ENCODE data around the gene SYNDIG1. TPM values are rescaled to one million over a fixed set of nuclear protein-coding genes. Genes with fewer than 3 reads are reported as not detected.

Gene SYNDIG1
- total RNA-seq, 1 experiment from 2014 or later, result not detected

- Histone ChIP-seq H2AFZ (ENCODE audit: low read length) (no peak overlapping the region), H3K9me2 (replicated peaks; ENCODE audit: low read length) (no peaks in the 10 kb centered on the region), H3K27me3 (ENCODE audit: low read length) (peaks cover 66% of the 10 kb centered on the region), H3F3A (ENCODE audit: low read length, unreplicated experiment) (no peaks in the 10 kb centered on the region), H4K20me1 (ENCODE audit: low read length) (no peaks in the 10 kb centered on the region), H3K79me2 (ENCODE audit: low read length) (no peaks in the 10 kb centered on the region), H3K4me1 (ENCODE audit: insufficient read depth, low read length) (no peaks in the 10 kb centered on the region), H3K4me2 (ENCODE audit: low read length) (no peak overlapping the region), H3K9me3 (ENCODE audit: low read length) (no peaks in the 10 kb centered on the region), H3K36me3 (ENCODE audit: low read depth, low read length) (no peaks in the 10 kb centered on the region), H3K4me3 (ENCODE audit: low read length) (no peak overlapping the region), H3K9ac (ENCODE audit: low read length) (no peak overlapping the region), H3K27ac (ENCODE audit: low read length) (no peak overlapping the region)
- intact Hi-C loops (cut with micrococcal nuclease), result no loop called here
- TF ChIP-seq CTCF (conservative IDR thresholded peaks at IDR 0.05; ENCODE audit: low read depth, low read length) (no peak), EZH2phosphoT487 (IDR thresholded peaks at IDR 0.05; ENCODE audit: borderline replicate concordance, low read length) (no peak), EZH2 (IDR thresholded peaks at IDR 0.05; ENCODE audit: low read length, unreplicated experiment) (no peak)
- BruUV-seq (replicated peaks), result no TSS peak
- ATAC-seq (no peak), DNase-seq (no peak)
- ChIA-PET POLR2A (ENCODE audit: unreplicated experiment) (no interaction called here), CTCF (no interaction called here)
Observed at GRCh38 chr20:24491041-24491756, 21.8 kb downstream of the SYNDIG1 start.

- H3K36me3 ChIP-seq (ENCODE audit: low read depth, low read length), result no peaks in the 10 kb centered on the region
- H3K4me2 ChIP-seq (ENCODE audit: low read length), result no peak overlapping the region
- BruUV-seq (replicated peaks), result no TSS peak
- DNase-seq, result no peak
- H3K9me2 ChIP-seq (replicated peaks; ENCODE audit: low read length), result no peaks in the 10 kb centered on the region
- no peak overlapping the region for H3K9ac ChIP-seq (ENCODE audit: low read length)
- POLR2A ChIA-PET (ENCODE audit: unreplicated experiment), result no interaction called here
- H3K4me3 ChIP-seq (ENCODE audit: low read length), result no peak overlapping the region
- no peak overlapping the region for H3K27ac ChIP-seq (ENCODE audit: low read length)
- H3K27me3 ChIP-seq (ENCODE audit: low read length), result peaks cover 67% of the 10 kb centered on the region
- no peak for ATAC-seq
- H2AFZ ChIP-seq (ENCODE audit: low read length), result no peak overlapping the region
- no peaks in the 10 kb centered on the region for H3K4me1 ChIP-seq (ENCODE audit: insufficient read depth, low read length)
- TF ChIP-seq EZH2 (IDR thresholded peaks at IDR 0.05; ENCODE audit: low read length, unreplicated experiment) (no peak), CTCF (conservative IDR thresholded peaks at IDR 0.05; ENCODE audit: low read depth, low read length) (no peak), EZH2phosphoT487 (IDR thresholded peaks at IDR 0.05; ENCODE audit: borderline replicate concordance, low read length) (no peak)
- no peaks in the 10 kb centered on the region for H4K20me1 ChIP-seq (ENCODE audit: low read length)
- no peaks in the 10 kb centered on the region for H3F3A ChIP-seq (ENCODE audit: low read length, unreplicated experiment)
- H3K9me3 ChIP-seq (ENCODE audit: low read length), result no peaks in the 10 kb centered on the region
- CTCF ChIA-PET, result no interaction called here
- no peaks in the 10 kb centered on the region for H3K79me2 ChIP-seq (ENCODE audit: low read length)
- intact Hi-C loops (cut with micrococcal nuclease), result no loop called here
Observed at GRCh38 chr20:24492031-24492607, 22.7 kb downstream of the SYNDIG1 start.

- no peak overlapping the region for H2AFZ ChIP-seq (ENCODE audit: low read length)
- no peak for TF ChIP-seq CTCF (conservative IDR thresholded peaks at IDR 0.05; ENCODE audit: low read depth, low read length)
- no peak for TF ChIP-seq EZH2 (IDR thresholded peaks at IDR 0.05; ENCODE audit: low read length, unreplicated experiment)
- TF ChIP-seq EZH2phosphoT487 (IDR thresholded peaks at IDR 0.05; ENCODE audit: borderline replicate concordance, low read length), result no peak
- H3K9me3 ChIP-seq (ENCODE audit: low read length), result no peaks in the 10 kb centered on the region
- no peak for ATAC-seq
- DNase-seq, result no peak
- no peaks in the 10 kb centered on the region for H3K4me1 ChIP-seq (ENCODE audit: insufficient read depth, low read length)
- H4K20me1 ChIP-seq (ENCODE audit: low read length), result no peaks in the 10 kb centered on the region
- peaks cover 67% of the 10 kb centered on the region for H3K27me3 ChIP-seq (ENCODE audit: low read length)
- H3K9ac ChIP-seq (ENCODE audit: low read length), result no peak overlapping the region
- H3K9me2 ChIP-seq (replicated peaks; ENCODE audit: low read length), result no peaks in the 10 kb centered on the region
- H3K79me2 ChIP-seq (ENCODE audit: low read length), result no peaks in the 10 kb centered on the region
- no TSS peak for BruUV-seq (replicated peaks)
- H3K4me2 ChIP-seq (ENCODE audit: low read length), result no peak overlapping the region
- CTCF ChIA-PET, result no interaction called here
- no peaks in the 10 kb centered on the region for H3K36me3 ChIP-seq (ENCODE audit: low read depth, low read length)
- no peaks in the 10 kb centered on the region for H3F3A ChIP-seq (ENCODE audit: low read length, unreplicated experiment)
- no peak overlapping the region for H3K4me3 ChIP-seq (ENCODE audit: low read length)
- intact Hi-C loops (cut with micrococcal nuclease), result no loop called here
- H3K27ac ChIP-seq (ENCODE audit: low read length), result no peak overlapping the region
- POLR2A ChIA-PET (ENCODE audit: unreplicated experiment), result no interaction called here
Observed at GRCh38 chr20:24492698-24493097, 23.3 kb downstream of the SYNDIG1 start.

All from PC-3 (cell line).